ENCODE measurements around the gene MARCHF10.

MARCHF10 gene

GRCh38 chr17:62655656-62656055 lies 152.5 kb downstream of the MARCHF10 start:
- no peak overlapping the region for H3K4me2 ChIP-seq (ENCODE audit: low read depth, low read length, poor library complexity, severe bottlenecking)
- 0 out of 2 replicates have a peak, but pooled peaks cover 3% of the 10 kb centered on the region for H3F3A ChIP-seq (ENCODE audit: low read depth)
- TF ChIP-seq EZH2phosphoT487 (IDR thresholded peaks at IDR 0.05; ENCODE audit: borderline replicate concordance) (no peak), CTCF (conservative IDR thresholded peaks at IDR 0.05; ENCODE audit: low read length) (no peak)
- H3K4me3 ChIP-seq (ENCODE audit: low read length, poor library complexity, severe bottlenecking): no peak overlapping the region
- no peaks in the 10 kb centered on the region for H3K79me2 ChIP-seq (ENCODE audit: insufficient read depth, low read length)
- H3K9me2 ChIP-seq (replicated peaks; ENCODE audit: low read depth, low read length): no peaks in the 10 kb centered on the region
- H3K9me3 ChIP-seq (ENCODE audit: insufficient read depth, low read depth, low read length): no peaks in the 10 kb centered on the region
- H3K4me1 ChIP-seq (ENCODE audit: insufficient read depth, low read length, poor library complexity, severe bottlenecking): peaks cover 8% of the 10 kb centered on the region
- no peak overlapping the region for H2AFZ ChIP-seq (ENCODE audit: low read length)
- no peaks in the 10 kb centered on the region for H4K20me1 ChIP-seq (ENCODE audit: insufficient read depth, low read length, poor library complexity, severe bottlenecking)
- H3K36me3 ChIP-seq (ENCODE audit: insufficient read depth, low read length): no peaks in the 10 kb centered on the region
- H3K27me3 ChIP-seq (ENCODE audit: insufficient read depth, low read length, poor library complexity, severe bottlenecking): no peaks in the 10 kb centered on the region
- H3K9ac ChIP-seq (ENCODE audit: low read depth, low read length, poor library complexity, severe bottlenecking): no peak overlapping the region

- no peaks in the 10 kb centered on the region for H4K20me1 ChIP-seq (ENCODE audit: insufficient read depth, low read length, poor library complexity, severe bottlenecking)
Measured at GRCh38 chr17:62653826-62654761, 154.0 kb downstream of the MARCHF10 start.

More at GRCh38 chr17:62653826-62654761, 154.0 kb downstream of the MARCHF10 start:
- Histone ChIP-seq H3K4me2 (ENCODE audit: low read depth, low read length, poor library complexity, severe bottlenecking) (peak overlapping the region; percentile 88), H3F3A (ENCODE audit: low read depth) (0 out of 2 replicates have a peak, but pooled peaks cover 3% of the 10 kb centered on the region), H2AFZ (ENCODE audit: low read length) (no peak overlapping the region), H3K36me3 (ENCODE audit: insufficient read depth, low read length) (no peaks in the 10 kb centered on the region), H3K4me3 (ENCODE audit: low read length, poor library complexity, severe bottlenecking) (no peak overlapping the region), H3K4me1 (ENCODE audit: insufficient read depth, low read length, poor library complexity, severe bottlenecking) (peaks cover 8% of the 10 kb centered on the region), H3K27me3 (ENCODE audit: insufficient read depth, low read length, poor library complexity, severe bottlenecking) (no peaks in the 10 kb centered on the region), H3K9ac (ENCODE audit: low read depth, low read length, poor library complexity, severe bottlenecking) (no peak overlapping the region), H3K9me3 (ENCODE audit: insufficient read depth, low read depth, low read length) (no peaks in the 10 kb centered on the region), H3K79me2 (ENCODE audit: insufficient read depth, low read length) (no peaks in the 10 kb centered on the region), H3K9me2 (replicated peaks; ENCODE audit: low read depth, low read length) (no peaks in the 10 kb centered on the region)
- TF ChIP-seq CTCF (conservative IDR thresholded peaks at IDR 0.05; ENCODE audit: low read length) (no peak), EZH2phosphoT487 (IDR thresholded peaks at IDR 0.05; ENCODE audit: borderline replicate concordance) (no peak)

Data from Loucy (cell line).